Activated CD4-positive, alpha-beta T cell treated with anti-CD3 and anti-CD28 coated beads for 48 hours (primary cell): Measurements from ENCODE around the gene CFAP91.

Experiments used
- DNase-seq: peaks from one replicate; pipeline ENCODE4 v3.0.0-alpha.2; 2020

Gene CFAP91

DNA sequence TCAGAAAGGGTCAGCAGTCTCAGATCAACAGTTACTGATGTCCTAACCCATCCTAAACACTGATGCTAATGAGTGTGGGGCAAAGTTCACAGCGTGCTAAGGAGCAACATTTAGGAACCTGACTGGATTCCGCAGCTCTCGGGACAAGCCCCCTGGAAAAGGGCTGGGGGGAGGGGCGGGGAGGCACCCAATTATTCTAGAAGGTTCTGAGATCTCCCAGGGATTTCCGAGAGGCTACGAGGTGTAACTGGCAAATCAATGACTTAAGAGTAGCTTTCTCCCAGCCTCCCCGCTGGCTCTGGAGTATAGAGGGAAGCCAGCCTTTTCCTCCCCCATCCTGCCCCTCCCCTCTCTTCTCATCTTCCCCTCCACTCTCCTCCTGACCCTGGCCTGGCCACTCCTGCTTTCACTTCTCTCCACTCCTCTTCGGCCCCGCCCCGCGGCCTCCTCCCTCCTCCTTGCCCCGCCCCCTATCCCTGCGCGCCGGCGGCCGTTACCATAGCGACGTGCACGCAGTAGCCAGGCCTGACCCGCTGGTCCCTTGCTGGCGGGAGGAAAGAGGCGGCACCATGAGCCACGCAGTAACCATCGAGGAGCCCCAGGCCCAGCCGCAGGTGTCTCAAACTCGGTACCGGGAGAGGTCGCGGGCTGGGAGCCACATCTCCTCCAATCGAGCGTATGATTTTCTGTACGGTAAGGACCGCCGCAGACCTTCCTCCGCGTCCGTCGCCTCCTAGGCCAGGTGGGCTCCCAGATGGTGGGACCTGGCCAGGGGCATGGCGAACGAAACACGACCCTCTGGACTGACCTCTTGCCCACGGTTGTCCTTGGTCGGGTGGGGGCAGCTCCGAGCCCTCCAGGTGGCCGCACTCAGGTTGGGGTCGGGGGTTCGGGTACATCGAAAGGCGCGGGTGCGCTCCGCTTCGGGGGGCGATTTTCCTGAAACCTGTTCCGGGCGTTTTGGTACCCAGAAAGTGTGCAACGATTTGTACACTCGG is at the start of gene CFAP91:
Gene CFAP91 (plus strand): TSS at position 493 of the 998 bp plus-strand sequence. CDS start 77 bp downstream, at position 570.
- DNase-seq = peak; percentile 89

DNA sequence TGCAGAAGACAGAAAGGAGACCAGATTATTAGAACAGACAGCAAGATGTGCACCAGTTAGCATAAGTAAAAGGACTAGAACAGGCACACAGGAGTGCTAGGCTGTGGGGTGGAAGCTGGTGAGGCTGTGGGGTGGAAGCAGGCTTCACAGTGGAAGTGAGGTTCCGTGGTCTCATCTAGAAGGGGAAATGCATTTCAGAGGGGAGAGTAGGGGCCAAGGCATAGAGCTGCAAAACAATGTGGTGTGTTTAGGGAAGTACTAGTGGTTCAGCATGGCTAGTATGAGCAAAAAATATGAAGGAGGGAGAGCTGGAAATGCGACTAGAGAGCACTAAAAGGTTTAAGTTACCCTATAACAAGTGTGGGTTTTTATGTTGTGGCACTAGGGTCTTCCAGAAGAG is 48.9 kb upstream of the CFAP91 start:
- no peak for DNase-seq

DNA sequence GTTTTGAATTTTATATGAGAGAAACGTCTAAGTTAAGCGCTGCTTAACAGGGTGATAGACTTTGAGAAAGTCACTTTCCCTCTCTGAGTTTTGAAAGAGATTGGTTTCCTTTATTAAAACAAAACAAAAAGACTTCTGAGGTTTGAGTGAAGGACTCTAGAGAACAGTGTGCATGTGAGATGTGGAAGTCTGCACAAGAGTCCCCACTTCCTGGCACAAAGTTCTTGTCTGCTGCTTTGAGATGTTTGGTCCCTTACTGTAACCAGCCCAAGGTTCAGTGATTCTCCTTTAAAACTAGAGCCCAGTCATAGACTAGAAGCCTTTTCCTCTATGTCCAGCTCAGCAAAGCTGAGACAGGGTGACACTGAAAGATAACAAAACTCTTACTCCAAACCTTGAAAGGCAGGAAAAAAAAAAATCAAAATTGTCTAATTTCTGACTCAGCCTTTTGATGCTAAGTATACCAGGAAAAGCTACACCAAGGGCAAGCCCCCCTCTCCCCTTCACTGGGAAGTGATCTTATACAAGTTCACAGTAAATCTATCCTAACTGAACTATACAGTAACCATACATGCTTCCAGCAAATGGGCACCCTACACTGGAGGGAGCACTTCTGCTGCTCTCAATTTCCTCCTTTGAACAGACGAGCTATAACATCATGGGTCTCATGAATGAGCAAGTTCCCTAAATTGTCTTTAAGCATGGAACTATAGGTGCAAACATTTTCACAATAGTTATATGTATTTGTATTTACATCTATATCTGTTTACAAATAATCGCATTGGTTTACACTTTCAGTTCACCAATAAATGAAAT is 44.7 kb upstream of the CFAP91 start:
- DNase-seq = no peak

DNA sequence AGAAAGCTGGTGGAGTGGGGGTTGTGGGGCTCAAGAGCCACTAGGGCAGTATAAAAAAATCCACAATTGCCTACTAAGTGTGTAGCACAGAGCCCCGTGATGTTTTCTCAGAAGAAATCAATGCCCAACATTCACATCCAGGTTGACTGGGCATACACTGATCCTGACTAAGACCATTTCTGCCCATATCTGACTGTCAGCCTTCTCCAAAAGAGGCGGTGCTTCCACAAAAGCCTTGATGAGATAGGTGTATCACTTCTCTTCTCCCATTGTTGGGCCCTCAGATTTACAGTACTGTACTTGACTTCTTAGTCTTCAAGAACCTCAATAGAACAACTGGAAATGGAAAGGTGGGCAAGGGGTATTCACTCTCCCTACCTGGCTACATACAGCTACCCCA is 43.8 kb upstream of the CFAP91 start:
- no peak for DNase-seq

DNA sequence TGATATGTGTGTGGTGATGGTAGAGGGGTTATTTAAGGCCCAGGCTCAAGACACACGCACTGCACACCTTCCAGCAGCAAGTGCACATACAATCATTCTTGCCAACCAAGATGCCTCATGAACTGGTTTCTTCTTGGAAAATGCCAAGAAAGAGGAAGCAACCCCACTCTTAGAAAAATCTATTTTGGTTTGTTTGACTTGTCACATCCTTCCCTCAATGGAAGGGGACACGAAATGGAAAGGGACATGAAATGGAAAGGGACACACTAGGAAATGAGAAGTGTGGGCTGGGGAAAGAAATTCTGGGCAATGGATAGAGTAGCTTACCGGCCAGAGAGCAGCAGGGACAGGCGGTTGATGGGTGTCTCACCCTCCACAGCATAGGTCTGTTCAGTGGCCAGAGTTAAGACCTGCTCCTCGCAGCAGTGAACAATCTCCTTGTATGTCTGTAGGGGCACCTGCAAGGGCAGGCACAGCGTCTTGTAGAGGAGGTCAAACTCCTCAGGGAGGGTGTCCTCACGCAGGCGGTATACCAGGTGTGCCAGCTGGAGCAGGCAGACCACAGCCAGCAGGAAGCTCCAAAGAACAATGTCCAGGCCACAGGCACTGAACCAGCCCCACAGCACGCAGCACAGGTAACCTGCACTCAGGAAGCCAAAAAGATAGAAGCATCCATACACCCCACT is 43.1 kb upstream of the CFAP91 start:
- DNase-seq = no peak

DNA sequence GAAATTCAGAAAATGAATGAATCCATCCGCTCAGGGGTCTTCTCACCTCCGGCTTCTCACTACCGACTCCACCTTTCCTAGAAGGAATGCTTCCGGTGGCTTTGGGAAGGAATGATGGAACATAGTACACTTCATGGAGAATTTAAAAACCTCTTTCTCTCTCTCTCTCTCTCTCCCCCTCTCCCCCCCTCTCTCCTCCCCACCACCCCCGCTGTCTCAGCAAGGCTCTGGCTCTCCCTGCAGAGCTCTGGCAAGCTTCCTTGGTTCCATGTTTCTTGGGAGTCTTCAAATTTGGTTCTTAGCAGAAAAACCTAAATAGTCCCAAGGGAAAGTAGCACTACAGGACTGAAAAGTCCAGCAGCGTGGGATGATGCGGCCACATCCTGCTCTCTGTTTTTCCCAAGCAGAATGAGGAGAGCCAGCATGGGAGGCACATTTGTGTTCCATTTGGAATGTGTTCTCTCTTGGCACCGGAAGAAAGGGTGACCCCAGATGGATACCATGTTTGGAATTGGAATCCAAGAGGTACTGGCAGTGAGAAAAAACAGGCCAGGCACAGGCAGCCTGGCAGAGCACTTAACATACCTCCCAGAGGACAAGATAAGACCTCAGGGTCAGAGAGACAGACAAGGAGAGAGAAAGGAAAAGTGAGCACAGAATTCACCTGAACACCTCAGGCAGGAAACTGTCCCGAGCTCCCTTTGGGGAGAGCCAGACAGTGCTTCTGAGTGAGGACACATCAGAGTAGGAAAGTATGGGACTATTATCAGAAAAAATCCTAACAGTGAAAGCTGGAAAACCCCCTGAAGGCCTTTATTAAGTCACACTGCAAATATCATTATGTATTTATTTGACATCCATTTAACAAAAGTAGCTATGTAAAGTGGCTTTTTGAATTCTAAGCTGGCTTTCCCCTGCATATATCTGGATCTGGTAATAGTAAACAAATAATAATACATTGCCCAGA is 42.1 kb upstream of the CFAP91 start, which contains the start of gene POPDC2:
Gene POPDC2 (minus strand): TSS at position 116 of the 967 bp plus-strand sequence. CDS start 166 bp downstream, outside the sequence.
- DNase-seq = no peak

DNA sequence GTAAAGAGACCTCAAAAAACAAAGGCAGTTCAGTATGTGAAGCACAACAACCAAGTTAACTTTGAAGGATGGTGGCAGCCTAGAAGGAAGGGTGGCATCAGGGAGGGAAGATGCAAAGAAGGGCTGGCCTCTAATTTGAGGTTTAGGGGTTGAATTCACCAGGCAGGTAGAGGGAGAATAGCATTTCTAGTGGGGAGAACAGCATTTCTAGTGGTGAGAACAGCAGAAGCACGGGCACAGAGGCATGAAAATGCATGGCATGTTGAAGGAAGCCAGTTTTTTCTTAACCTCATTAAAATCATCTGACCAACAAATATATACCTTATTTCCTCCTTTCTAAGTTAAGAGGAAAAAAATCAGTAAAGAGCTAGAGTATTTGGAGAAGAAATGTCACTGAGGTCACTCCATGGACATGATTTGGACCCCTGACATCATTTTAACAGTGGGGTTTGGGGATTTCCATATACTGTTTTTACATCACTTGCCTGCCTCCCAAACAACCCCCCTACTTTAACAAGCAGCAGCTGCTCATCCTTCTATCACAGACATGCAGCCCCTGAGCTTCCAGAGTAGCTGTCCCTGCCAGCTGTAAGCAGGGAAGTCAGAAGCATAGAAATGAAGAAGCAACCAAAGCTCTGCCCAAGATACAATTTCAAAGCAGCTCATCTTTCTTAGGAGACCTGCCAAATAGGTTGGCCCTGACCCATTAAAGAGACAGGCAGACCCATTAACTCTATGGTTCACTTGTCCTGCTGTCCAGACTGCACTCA is 40.0 kb upstream of the CFAP91 start:
- DNase-seq = no peak

DNA sequence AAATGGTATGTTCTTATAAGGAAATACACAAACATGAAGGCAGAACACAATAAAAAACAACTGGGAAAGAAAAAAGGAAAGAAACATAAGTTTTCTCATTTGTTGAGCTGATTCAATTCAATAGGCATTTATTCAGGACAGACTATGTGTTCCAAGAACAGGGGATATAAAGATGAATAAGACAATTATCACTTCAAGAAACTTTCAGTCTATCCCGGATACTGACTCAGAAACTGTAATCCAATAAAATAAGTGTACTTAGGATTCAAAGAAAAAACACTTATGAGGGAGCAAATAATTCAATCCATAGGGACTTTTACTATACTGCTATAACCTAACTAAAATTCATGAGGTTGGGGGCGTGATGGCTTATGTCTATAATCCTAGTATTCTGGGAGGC is 38.9 kb upstream of the CFAP91 start:
- DNase-seq = no peak

DNA sequence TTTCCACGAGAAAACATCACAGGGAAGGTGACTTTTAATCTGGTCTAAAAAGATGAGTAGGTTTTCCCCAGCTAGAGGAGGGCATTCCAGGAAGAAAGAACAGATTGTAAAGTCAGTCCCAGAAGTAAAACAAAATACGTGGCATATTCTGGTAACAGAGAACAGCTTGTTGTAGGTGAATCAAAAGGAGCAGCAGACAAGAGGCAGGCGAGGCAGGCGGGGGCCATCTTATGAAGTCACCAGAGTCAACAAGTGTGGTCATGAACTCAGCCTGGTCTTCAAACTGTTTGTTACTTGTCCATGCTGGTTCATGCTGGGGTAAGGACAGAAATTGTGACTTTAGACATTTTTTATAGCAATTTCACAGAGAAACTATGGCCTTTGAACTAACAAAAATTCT is 38.5 kb upstream of the CFAP91 start:
- DNase-seq = no peak

DNA sequence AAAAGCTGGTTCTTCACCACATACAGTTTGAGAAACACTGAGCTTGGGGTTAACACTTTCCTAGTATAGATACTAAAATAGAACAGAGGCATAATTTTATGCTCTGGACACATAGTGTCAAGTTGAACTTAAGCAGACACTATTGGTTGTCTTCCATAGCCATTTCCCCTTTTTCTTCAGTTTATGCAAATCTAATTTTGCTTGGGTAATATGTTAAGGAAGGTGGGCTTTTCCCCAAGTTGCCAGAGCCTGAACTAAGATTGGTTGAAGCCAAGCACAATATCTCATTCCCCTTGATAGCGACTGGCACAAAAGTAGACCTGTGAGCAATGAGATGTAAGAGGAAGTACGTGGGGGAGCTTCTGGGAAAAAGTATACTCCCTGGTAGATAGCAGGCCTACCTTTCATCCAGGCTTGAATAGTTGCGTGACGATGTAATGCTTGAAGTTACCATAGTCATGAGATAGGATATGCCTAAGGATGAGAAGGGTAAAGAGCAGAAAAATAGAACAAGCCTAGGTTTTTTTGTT is 37.9 kb upstream of the CFAP91 start:
- no peak for DNase-seq

DNA sequence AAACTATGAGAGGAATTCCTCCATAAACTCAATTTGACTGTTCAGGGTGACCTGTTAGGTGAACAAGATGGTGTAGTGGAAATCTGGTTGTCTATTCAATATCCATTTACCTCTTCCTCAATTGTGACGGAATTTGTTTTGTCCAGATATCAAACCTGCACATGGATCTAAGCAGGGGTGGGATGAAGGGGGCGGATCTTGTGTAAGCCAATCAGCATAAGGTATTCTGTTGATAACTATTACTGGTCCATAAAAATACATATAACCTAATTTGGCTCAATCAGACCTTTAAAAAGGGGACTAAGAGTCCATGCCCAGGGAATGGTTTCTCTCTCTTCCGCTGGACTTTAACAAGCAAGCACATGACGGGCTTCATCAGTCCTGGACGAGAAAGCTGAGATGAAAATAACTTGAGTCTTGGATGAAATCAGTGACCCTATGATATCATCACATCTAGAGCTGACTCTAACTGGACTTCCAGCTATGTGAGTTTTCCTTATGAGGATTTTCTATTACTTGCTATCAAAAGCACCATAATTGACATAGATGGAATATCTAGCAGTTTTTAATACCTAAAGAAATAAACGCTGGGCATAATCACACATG is 36.8 kb upstream of the CFAP91 start:
- DNase-seq = no peak

DNA sequence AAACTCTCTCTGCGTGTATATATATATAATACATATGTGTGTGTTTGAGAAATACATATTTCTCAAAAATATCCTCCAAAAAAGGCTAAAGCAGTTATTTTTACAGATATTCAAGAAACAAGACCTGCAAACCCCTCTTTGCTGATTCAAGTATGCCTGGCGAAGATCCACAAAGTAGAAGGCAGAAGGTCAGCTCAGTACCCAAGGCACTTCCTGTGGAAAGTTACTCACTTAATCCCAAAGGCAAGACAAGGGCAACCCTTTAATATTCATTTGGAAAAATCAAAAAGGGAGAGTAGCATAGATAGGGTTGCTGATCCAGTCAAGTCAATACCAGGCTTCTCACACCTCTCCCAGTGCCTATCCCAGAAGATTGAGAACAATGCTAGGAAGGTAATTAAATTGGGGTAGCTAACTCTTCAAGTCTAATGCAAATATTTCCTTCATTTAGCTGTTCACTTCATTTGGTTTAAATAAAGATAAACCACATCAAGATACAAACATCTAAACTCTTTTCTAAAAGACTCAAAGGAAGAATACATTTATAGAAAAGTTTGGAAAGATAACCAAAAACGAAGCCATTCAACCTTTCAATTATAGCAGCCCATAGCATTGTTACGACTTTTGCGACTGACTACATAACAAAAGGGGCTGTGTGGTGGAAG is 32.8 kb upstream of the CFAP91 start:
- DNase-seq = no peak

DNA sequence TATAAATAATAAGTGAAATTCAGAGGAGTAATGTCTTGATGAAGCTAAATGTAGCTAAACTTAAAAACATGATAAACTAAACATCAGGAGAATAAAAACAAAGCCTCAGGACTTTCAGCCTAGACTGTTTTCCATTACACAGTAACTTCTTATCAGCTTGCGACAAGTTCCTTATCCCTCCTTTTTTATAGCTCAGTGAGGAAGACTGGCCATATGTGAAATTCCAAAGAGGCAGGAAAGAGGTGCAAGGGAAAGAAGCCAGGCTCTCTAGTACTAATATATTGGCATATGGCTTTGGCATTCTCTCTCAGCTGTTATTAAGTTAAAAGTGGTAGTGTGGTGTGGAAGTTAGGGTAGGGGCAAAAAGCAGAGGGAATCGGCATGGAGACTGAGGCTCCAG is 30.0 kb upstream of the CFAP91 start:
- DNase-seq = no peak

DNA sequence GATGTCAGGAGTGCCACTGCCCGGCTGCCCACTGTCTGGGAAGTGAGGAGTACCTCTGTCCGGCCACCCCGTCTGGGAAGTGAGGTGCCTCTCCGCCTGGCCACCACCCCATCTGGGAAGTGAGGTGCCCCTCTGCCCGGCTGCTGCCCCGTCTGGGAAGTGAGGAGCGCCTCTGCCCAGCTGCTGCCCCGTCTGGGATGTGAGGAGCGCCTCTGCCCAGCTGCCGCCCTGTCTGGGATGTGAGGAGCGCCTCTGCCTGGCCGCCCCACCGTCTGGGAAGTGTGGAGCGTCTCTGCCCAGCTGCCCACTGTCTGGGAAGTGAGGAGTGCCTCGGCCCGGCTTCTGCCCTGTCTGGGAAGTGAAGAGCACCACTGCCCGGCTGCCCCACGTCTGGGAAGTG is 28.9 kb upstream of the CFAP91 start:
- no peak for DNase-seq

DNA sequence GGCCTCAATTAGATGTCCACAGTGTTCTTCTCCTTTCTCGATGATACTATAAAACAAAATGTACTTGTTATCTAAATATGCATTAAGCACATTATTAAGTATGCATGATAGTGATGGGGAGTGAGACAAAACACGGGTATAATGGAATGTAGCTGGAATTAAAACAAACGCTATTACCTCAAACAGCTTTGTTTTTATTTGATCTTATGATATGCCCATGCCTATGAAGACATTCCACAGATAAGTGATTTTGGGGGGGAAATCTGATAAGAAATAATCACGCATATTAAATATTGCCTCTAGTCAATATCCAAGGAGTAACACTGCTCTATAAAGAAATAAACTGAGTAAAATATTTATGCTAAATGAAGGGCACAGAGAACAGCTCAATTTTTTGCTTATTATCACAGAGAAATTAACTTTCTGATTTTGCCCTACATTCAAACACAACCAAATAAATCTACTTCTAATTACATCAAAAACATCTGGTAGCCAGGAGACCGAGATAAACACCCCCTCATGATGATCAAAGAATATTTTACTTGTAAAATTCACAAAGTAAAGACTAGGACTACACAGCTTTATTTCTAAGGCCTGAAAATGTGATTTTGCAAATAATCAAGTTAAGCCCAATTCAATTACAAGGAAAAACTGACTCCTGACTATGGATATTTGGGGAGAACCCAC is 27.5 kb upstream of the CFAP91 start:
- no peak for DNase-seq

DNA sequence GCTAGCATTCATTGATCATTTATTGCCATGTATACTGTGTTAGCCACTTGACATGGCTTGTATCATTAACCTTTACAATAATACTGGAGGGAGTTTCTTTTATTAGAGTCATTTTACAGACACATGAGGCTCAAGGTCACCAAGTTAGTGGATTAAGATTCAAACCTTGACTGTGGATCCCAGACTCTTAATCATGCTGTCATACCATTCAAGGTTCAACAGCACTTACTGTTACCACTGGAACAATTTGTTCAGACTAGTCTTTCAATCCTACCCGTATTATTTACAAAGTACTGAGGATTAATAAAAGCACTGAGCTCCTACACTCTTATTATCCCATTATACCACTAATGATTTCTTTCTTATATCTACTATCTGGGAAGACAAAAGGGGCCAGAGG is 26.8 kb upstream of the CFAP91 start:
- DNase-seq = no peak

DNA sequence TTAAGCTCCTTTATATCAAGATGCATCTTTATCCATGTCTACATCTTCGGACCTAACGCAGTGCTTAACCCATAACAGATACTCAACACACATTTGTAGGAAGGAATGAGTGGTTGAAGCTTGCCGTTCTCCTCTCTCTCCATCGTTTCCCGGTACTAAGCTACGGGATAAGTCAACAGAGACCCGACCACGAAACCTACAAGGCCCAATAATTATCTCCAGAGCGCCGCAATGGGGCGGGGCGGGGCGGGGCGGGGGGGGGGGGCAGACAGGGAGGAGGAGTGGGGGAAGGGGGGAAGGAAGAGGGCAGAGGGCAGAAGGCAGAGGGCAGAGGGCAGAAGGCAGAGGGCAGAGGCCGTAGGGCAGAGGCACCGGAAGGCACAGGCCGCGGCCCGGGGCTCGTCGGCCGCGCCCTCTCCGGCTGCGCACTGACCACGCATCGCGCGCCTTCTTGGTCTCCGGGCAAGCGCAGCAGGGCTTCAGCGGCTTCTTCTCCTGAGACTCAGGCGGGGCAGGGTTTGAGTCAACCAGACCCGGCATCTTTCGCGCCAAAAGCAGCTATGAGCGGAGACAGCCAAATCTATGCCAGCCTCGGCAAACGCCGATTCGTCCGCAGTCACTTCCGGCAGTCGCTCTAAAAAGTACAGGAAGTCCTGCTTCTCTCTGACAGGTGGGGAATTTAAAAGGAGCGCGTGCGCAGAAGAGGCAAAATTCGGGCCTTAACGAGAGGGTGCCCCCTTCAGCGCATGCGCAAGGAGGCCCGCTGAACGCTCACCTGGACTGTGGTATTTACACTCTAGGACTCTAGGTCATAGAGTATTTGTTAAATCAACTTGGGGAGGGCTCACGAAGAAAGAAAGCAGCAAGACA is 25.8 kb upstream of the CFAP91 start, which contains the start of gene COX17:
Gene COX17 (minus strand): TSS at position 636 of the 870 bp plus-strand sequence. CDS start 96 bp downstream, at position 540.
- DNase-seq = peak; percentile 96

DNA sequence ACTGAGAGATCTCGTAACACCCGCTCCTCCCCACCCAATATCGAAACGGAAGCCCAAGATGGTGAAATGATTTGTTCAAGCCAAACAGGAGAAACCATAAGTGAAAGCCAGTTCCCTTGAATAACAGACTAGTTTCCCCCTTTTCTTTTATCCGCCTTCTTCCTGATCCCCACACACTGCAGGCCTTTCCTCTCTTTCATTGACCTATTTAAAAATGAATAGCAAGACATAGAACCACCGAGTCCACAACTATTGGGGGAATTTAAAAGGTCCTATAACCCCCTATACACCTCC is 25.2 kb upstream of the CFAP91 start:
- DNase-seq = no peak
